Keratinocyte (primary cell): ENCODE results near the gene TFEC.
"Not testable (repeated sequence)": the region's sequence is repeated elsewhere in the genome, so short reads cannot be mapped to it uniquely, and the experiment has no call there.

Source experiments
- CTCF ChIP-seq, 3 experiments: IDR thresholded peaks in 1 of 3; conservative IDR thresholded peaks in 1 of 3; optimal IDR thresholded peaks in 1 of 3; 2 replicates in 2 of 3; 3 replicates in 1 of 3; pipeline versions ENCODE3 to v1.5.1; 2011; ENCODE audit warnings: low read length in 3 of 3, mild to moderate bottlenecking in 3 of 3, moderate library complexity in 2 of 3, control low read depth in 1 of 3, inconsistent platforms in 1 of 3; ENCODE audit not compliant: insufficient read depth in 2 of 3; ENCODE audit errors: extremely low read depth in 1 of 3
- EZH2 ChIP-seq: IDR thresholded peaks from one replicate; pipeline ENCODE4 v1.6.1; 2012; ENCODE audit warnings: inconsistent platforms, mild to moderate bottlenecking, low read length, moderate library complexity

DNA sequence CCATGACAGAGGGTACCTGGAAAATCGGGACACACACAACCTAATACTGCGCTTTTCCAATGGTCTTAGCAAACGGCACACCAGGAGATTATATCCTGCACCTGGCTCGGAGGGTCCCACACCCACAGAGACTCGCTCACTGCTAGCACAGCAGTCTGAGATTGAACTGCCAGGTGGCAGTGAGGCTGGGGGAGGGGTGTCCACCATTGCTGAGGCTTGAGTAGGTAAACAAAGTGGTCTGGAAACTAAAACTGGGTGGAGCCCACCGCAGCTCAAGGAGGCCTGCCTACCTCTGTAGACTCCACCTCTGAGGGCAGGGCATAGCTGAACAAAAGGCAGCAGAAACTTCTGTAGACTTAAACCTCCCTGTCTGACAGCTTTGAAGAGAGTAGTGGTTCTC, 16.7 kb upstream of the TFEC start:
- TF ChIP-seq CTCF (optimal IDR thresholded peaks at IDR 0.05 in 1 of 3, IDR thresholded peaks at IDR 0.05 in 1 of 3, conservative IDR thresholded peaks at IDR 0.05 in 1 of 3; ENCODE audit: extremely low read depth in 1 of 3, insufficient read depth in 2 of 3, low read length in 3 of 3); EZH2: not testable (repeated sequence)
